HepG2 (cell line): Measurements from ENCODE around the gene VDAC1. TPM values are rescaled to one million over a fixed set of nuclear protein-coding genes. Genes with fewer than 3 reads are reported as not detected.

Experiments
- RXRB ChIP-seq: IDR thresholded peaks from 2 replicates; pipeline ENCODE4 v1.6.1; 2016; ENCODE audit warnings: borderline replicate concordance, missing genetic modification reagents, missing compliant biosample characterization
- ZBTB21 ChIP-seq: sonication (generic); formaldehyde crosslinking; IDR thresholded peaks from 2 replicates; pipeline ENCODE4 v1.4.0; 2020; ENCODE audit warnings: missing genetic modification reagents
- ZNF143 ChIP-seq: sonication (generic); formaldehyde crosslinking; IDR thresholded peaks from 2 replicates; pipeline ENCODE4 v1.4.0; 2020; ENCODE audit warnings: missing genetic modification reagents
- ZNF577 ChIP-seq: sonication (generic); formaldehyde crosslinking; IDR thresholded peaks from 2 replicates; pipeline ENCODE4 v1.4.0; 2020; ENCODE audit warnings: mild to moderate bottlenecking, low read depth, missing genetic modification reagents, borderline replicate concordance
- ZNF607 ChIP-seq: sonication (generic); formaldehyde crosslinking; IDR thresholded peaks from 2 replicates; pipeline ENCODE4 v1.5.1; 2020; ENCODE audit warnings: missing genetic modification reagents, mild to moderate bottlenecking, borderline replicate concordance
- ZNF670 ChIP-seq: sonication (generic); formaldehyde crosslinking; IDR thresholded peaks from 2 replicates; pipeline ENCODE4 v1.8.0; 2022; ENCODE audit warnings: mild to moderate bottlenecking, missing genetic modification reagents, borderline replicate concordance
- ZSCAN20 ChIP-seq: sonication (generic); formaldehyde crosslinking; IDR thresholded peaks from 2 replicates; pipeline ENCODE4 v1.4.0; 2020; ENCODE audit warnings: missing genetic modification reagents, mild to moderate bottlenecking, borderline replicate concordance
- polyA plus RNA-seq, 8 experiments: library from polyadenylated mRNA; depleted of rRNA in 3 of 8; stranded (reverse) in 7 of 8; unstranded in 1 of 8; fragments of >200 nt; fragmentation: Illumina TruSeq in 4 of 8; extraction: Trizol in 4 of 8; gene quantifications; 2 replicates each; pipeline versions ENCODE4 v1.2.1 to v1.2.3, GENCODE V29; 2011 to 2016; ENCODE audit warnings: low read depth in 4 of 8, missing spikeins in 1 of 8, mixed read lengths in 1 of 8; ENCODE audit not compliant: insufficient read depth in 1 of 8
- total RNA-seq, 5 experiments: library from RNA; depleted of rRNA; stranded (reverse); fragments of >200 nt; fragmentation: Illumina TruSeq; extraction: Trizol; gene quantifications; 2 replicates each; pipeline ENCODE4 v1.2.3, GENCODE V29; 2016; ENCODE audit warnings: low read depth in 1 of 5
- TF ChIP-seq, protein P1 (sequence below): sonication (generic); formaldehyde crosslinking; IDR thresholded peaks from 2 replicates; pipeline ENCODE4 v1.4.0; 2020; ENCODE audit warnings: mild to moderate bottlenecking, missing genetic modification reagents
- TF ChIP-seq, protein P2 (sequence below): sonication (generic); formaldehyde crosslinking; conservative IDR thresholded peaks from 2 replicates; pipeline ENCODE4 v1.4.0; 2020; ENCODE audit warnings: missing genetic modification reagents
- TF ChIP-seq, protein P3 (sequence below): sonication (generic); formaldehyde crosslinking; IDR thresholded peaks from 2 replicates; pipeline ENCODE4 v1.4.0; 2020; ENCODE audit warnings: missing genetic modification reagents, mild to moderate bottlenecking, borderline replicate concordance
- TF ChIP-seq, protein P4 (sequence below): sonication (generic); formaldehyde crosslinking; conservative IDR thresholded peaks from 2 replicates; pipeline ENCODE4 v1.8.0; 2022; ENCODE audit warnings: low read depth, missing genetic modification reagents
- TF ChIP-seq, protein P5 (sequence below), 2 experiments: sonication (generic) in 1 of 2; formaldehyde crosslinking in 1 of 2; IDR thresholded peaks; 2 replicates each; pipeline versions ENCODE4 v1.5.1 to v1.6.1; 2011 to 2020; ENCODE audit warnings: borderline replicate concordance in 1 of 2, low read depth in 1 of 2, low read length in 1 of 2, mild to moderate bottlenecking in 1 of 2, missing genetic modification reagents in 1 of 2, moderate library complexity in 1 of 2

The VDAC1 gene
- total and polyA plus RNA-seq, 2 of the 13 experiments (the other 11 are each of a cell fraction or from before 2014, with no cell fraction given), result 112 to 380 TPM

DNA sequence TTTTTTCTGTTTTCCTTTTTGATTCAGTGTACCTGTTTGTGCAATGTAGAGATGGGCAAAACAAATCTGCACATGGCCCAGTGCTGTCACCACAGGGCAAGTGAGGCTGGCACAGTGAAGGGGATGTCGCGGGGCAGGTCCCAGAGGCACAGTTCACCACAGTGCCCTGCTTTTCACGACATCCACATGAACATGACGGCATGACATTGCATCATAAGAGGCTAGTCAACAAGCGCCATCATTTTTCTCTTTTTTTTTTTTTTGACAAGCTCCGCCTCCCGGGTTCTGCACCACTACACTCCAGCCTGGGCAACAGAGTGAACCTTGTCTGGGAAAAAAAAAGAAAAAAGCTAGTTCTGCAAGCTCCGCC, 42.9 kb upstream of the VDAC1 start (continued):
- TF ChIP-seq, protein P1, sequence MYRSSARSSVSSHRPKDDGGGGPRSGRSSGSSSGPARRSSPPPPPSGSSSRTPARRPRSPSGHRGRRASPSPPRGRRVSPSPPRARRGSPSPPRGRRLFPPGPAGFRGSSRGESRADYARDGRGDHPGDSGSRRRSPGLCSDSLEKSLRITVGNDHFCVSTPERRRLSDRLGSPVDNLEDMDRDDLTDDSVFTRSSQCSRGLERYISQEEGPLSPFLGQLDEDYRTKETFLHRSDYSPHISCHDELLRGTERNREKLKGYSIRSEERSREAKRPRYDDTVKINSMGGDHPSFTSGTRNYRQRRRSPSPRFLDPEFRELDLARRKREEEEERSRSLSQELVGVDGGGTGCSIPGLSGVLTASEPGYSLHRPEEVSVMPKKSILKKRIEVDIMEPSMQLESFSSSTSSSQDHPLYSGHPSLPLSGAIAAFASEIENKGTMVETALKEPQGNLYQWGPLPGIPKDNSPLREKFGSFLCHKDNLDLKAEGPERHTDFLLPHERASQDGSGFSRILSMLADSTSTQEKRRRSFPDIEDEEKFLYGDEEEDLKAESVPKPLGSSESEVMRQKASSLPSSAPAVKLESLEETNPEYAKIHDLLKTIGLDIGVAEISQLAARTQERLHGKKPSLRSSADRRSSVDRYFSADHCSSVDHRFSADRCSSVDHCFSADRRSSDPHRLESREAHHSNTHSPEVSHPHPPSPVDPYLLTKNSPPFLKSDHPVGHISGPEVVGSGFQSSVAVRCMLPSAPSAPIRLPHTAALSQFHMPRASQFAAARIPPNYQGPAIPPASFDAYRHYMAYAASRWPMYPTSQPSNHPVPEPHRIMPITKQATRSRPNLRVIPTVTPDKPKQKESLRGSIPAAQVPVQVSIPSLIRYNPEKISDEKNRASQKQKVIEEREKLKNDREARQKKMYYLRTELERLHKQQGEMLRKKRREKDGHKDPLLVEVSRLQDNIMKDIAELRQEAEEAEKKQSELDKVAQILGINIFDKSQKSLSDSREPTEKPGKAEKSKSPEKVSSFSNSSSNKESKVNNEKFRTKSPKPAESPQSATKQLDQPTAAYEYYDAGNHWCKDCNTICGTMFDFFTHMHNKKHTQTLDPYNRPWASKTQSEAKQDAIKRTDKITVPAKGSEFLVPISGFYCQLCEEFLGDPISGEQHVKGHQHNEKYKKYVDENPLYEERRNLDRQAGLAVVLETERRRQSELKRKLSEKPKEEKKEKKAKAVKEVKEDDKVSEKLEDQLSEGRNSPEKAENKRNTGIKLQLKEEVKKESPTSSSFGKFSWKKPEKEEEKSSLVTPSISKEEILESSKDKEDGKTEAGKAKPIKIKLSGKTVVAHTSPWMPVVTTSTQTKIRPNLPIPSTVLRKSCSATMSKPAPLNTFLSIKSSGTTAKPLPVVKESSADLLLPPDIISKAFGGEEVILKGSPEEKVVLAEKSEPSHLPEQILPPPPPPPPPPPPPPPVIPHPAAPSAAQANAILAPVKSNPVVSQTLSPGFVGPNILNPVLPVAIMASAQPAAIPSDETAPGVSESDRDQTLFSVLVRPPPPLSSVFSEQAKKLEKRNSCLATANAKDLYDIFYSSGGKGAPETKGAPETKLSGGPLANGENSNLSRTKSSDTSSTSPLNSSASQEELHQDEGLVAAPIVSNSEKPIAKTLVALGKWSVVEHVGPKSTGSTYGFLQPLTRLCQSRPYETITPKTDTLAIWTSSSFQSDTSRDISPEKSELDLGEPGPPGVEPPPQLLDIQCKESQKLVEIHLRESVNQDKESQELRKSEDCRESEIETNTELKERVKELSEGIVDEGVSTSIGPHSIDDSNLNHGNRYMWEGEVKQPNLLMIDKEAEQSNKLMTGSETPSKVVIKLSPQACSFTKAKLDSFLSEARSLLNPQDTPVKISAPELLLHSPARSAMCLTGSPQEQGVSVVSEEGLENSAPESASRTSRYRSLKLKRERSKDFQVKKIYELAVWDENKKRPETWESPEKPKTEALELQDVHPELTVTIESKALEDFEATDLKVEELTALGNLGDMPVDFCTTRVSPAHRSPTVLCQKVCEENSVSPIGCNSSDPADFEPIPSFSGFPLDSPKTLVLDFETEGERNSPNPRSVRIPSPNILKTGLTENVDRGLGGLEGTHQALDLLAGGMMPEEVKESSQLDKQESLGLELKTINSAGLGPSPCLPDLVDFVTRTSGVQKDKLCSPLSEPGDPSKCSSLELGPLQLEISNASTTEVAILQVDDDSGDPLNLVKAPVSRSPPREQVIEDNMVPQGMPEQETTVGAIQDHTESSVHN, result 0 out of 2 replicates have a peak, but pooled peaks have one; percentile 12
- TF ChIP-seq ZSCAN20 (no peak), ZNF577 (CRISPR knock-in tag) (no peak), RXRB (CRISPR knock-in tag) (no peak), ZBTB21 (CRISPR knock-in tag) (peak; percentile 85; the same call in 1 of the 2 replicates), ZNF143 (CRISPR knock-in tag) (no peak), ZNF670 (CRISPR knock-in tag) (no peak), ZNF607 (CRISPR knock-in tag) (no peak)
- TF ChIP-seq, protein P2, sequence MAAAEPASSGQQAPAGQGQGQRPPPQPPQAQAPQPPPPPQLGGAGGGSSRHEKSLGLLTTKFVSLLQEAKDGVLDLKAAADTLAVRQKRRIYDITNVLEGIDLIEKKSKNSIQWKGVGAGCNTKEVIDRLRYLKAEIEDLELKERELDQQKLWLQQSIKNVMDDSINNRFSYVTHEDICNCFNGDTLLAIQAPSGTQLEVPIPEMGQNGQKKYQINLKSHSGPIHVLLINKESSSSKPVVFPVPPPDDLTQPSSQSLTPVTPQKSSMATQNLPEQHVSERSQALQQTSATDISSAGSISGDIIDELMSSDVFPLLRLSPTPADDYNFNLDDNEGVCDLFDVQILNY (CRISPR knock-in tag), result no peak
- TF ChIP-seq, protein P3, sequence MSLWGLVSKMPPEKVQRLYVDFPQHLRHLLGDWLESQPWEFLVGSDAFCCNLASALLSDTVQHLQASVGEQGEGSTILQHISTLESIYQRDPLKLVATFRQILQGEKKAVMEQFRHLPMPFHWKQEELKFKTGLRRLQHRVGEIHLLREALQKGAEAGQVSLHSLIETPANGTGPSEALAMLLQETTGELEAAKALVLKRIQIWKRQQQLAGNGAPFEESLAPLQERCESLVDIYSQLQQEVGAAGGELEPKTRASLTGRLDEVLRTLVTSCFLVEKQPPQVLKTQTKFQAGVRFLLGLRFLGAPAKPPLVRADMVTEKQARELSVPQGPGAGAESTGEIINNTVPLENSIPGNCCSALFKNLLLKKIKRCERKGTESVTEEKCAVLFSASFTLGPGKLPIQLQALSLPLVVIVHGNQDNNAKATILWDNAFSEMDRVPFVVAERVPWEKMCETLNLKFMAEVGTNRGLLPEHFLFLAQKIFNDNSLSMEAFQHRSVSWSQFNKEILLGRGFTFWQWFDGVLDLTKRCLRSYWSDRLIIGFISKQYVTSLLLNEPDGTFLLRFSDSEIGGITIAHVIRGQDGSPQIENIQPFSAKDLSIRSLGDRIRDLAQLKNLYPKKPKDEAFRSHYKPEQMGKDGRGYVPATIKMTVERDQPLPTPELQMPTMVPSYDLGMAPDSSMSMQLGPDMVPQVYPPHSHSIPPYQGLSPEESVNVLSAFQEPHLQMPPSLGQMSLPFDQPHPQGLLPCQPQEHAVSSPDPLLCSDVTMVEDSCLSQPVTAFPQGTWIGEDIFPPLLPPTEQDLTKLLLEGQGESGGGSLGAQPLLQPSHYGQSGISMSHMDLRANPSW (CRISPR knock-in tag), result no peak
- TF ChIP-seq, protein P4, sequence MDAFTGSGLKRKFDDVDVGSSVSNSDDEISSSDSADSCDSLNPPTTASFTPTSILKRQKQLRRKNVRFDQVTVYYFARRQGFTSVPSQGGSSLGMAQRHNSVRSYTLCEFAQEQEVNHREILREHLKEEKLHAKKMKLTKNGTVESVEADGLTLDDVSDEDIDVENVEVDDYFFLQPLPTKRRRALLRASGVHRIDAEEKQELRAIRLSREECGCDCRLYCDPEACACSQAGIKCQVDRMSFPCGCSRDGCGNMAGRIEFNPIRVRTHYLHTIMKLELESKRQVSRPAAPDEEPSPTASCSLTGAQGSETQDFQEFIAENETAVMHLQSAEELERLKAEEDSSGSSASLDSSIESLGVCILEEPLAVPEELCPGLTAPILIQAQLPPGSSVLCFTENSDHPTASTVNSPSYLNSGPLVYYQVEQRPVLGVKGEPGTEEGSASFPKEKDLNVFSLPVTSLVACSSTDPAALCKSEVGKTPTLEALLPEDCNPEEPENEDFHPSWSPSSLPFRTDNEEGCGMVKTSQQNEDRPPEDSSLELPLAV (CRISPR knock-in tag), result no peak
- TF ChIP-seq, protein P5, sequence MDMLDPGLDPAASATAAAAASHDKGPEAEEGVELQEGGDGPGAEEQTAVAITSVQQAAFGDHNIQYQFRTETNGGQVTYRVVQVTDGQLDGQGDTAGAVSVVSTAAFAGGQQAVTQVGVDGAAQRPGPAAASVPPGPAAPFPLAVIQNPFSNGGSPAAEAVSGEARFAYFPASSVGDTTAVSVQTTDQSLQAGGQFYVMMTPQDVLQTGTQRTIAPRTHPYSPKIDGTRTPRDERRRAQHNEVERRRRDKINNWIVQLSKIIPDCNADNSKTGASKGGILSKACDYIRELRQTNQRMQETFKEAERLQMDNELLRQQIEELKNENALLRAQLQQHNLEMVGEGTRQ (IDR thresholded peaks at IDR 0.05; ENCODE audit: low read depth, low read length), result no peak
- TF ChIP-seq, protein P5 (CRISPR knock-in tag; IDR thresholded peaks at IDR 0.05; ENCODE audit: borderline replicate concordance), result no peak
